GM23338 (cell line): Measurements from ENCODE around the gene TANGO2. TPM values are rescaled to one million over a fixed set of nuclear protein-coding genes. Genes with fewer than 3 reads are reported as not detected.

Experiments
- ATAC-seq: fragments of 200-7000 bp; cut with Tn5 transposase; 3 replicates; pipeline ENCODE4 v1.9.1; 2020
- DNase-seq: peaks from one replicate; pipeline ENCODE4 v3.0.0-alpha.2; 2015; ENCODE audit warnings: low spot score
- H2AFZ ChIP-seq: fragments of 200-600 bp; sonication (generic); 2 replicates; pipeline ENCODE4 v1.8.0; 2016; ENCODE audit warnings: antibody characterized with exemption, mild to moderate bottlenecking, moderate library complexity
- H3F3A ChIP-seq: fragments of 200-600 bp; sonication (generic); replicated peaks from 2 replicates; pipeline ENCODE4 v1.8.0; 2017; ENCODE audit warnings: antibody characterized with exemption, mixed run types, low read depth
- H3K27ac ChIP-seq: fragments of 200-600 bp; sonication (generic); 2 replicates; pipeline ENCODE4 v1.6.1; 2016; ENCODE audit warnings: low read depth
- H3K27me3 ChIP-seq: fragments of 200-600 bp; sonication (generic); 2 replicates; pipeline ENCODE4 v1.8.0; 2016; ENCODE audit warnings: mild to moderate bottlenecking, mixed run types, moderate library complexity; ENCODE audit not compliant: insufficient read depth
- H3K36me3 ChIP-seq: fragments of 200-600 bp; sonication (generic); 2 replicates; pipeline ENCODE4 v1.8.0; 2016; ENCODE audit warnings: mild to moderate bottlenecking; ENCODE audit not compliant: insufficient read depth
- H3K4me1 ChIP-seq: fragments of 200-600 bp; sonication (generic); 2 replicates; pipeline ENCODE4 v1.8.0; 2016; ENCODE audit warnings: mild to moderate bottlenecking, moderate library complexity; ENCODE audit not compliant: insufficient read depth
- H3K4me2 ChIP-seq: fragments of 200-600 bp; sonication (generic); 2 replicates; pipeline ENCODE4 v1.7.1; 2017; ENCODE audit warnings: mixed run types
- H3K4me3 ChIP-seq: fragments of 200-600 bp; sonication (generic); 2 replicates; pipeline ENCODE4 v1.6.1; 2016; ENCODE audit warnings: mixed run types
- H3K79me2 ChIP-seq: fragments of 200-600 bp; sonication (generic); replicated peaks from 2 replicates; pipeline ENCODE4 v1.8.0; 2017; ENCODE audit warnings: mild to moderate bottlenecking; ENCODE audit not compliant: insufficient read depth
- H3K9me2 ChIP-seq: fragments of 200-600 bp; sonication (generic); 2 replicates; pipeline ENCODE4 v1.8.0; 2017; ENCODE audit not compliant: insufficient read depth
- H4K20me1 ChIP-seq: fragments of 200-600 bp; sonication (generic); replicated peaks from 2 replicates; pipeline ENCODE4 v1.8.0; 2017; ENCODE audit warnings: mild to moderate bottlenecking; ENCODE audit not compliant: insufficient read depth
- H3K27ac Mint-ChIP-seq: 2 replicates; pipeline ENCODE4 v1.8.0; 2020; ENCODE audit warnings: inconsistent platforms, mild to moderate bottlenecking, moderate library complexity, mixed read lengths
- H3K27me3 Mint-ChIP-seq: 3 replicates; pipeline ENCODE4 v1.8.0; 2022; ENCODE audit warnings: low read depth, mild to moderate bottlenecking, moderate library complexity, mixed read lengths, inconsistent platforms; ENCODE audit not compliant: insufficient read depth, poor library complexity
- H3K36me3 Mint-ChIP-seq: 3 replicates; pipeline ENCODE4 v1.8.0; 2021; ENCODE audit warnings: low read depth, mild to moderate bottlenecking, inconsistent platforms, moderate library complexity, mixed read lengths
- H3K4me1 Mint-ChIP-seq: 3 replicates; pipeline ENCODE4 v1.8.0; 2020; ENCODE audit warnings: mild to moderate bottlenecking, inconsistent platforms, mixed read lengths
- H3K4me3 Mint-ChIP-seq: 3 replicates; pipeline ENCODE4 v1.8.0; 2021; ENCODE audit warnings: moderate library complexity, mild to moderate bottlenecking, inconsistent platforms, mixed read lengths
- H3K9me3 Mint-ChIP-seq: 3 replicates; pipeline ENCODE4 v1.8.0; 2020; ENCODE audit warnings: moderate library complexity, mild to moderate bottlenecking, inconsistent platforms, mixed read lengths
- EZH2 ChIP-seq: fragments of 200-600 bp; sonication (generic); IDR thresholded peaks from one replicate; pipeline ENCODE4 v1.8.0; 2017; ENCODE audit warnings: antibody characterized with exemption, mild to moderate bottlenecking, low read depth; ENCODE audit not compliant: unreplicated experiment
- JUNB ChIP-seq: IDR thresholded peaks from one replicate; pipeline ENCODE4 v1.6.1; 2016; ENCODE audit warnings: antibody characterized with exemption; ENCODE audit not compliant: unreplicated experiment
- POLR2AphosphoS5 ChIP-seq: IDR thresholded peaks from 2 replicates; pipeline ENCODE4 v1.6.1; 2016; ENCODE audit warnings: antibody characterized with exemption, low read depth
- ZNF462 ChIP-seq: fragments of 250-450 bp; sonication (Bioruptor Pico); IDR thresholded peaks from 2 replicates; pipeline ENCODE4 v1.5.0; 2020; ENCODE audit warnings: mild to moderate bottlenecking, moderate library complexity
- polyA plus RNA-seq: library from polyadenylated mRNA; unstranded; fragments of >200 nt; fragmentation: Nextera tagmentation; extraction: Ambion mirVana; gene quantifications from 2 replicates; pipeline ENCODE4 v1.2.1, GENCODE V29; 2016
- total RNA-seq: library from RNA; depleted of rRNA; stranded (reverse); fragments of >200 nt; shearing (Covaris generic); gene quantifications from 2 replicates; pipeline ENCODE4 v1.2.3, GENCODE V29; 2014

The TANGO2 gene
- total and polyA plus RNA-seq, 2 experiments from 2014 or later: 6.9 to 15.0 TPM

GRCh38 chr22:20011123-20011992 lies 9.6 kb upstream of the TANGO2 start:
- Mint-ChIP-seq H3K4me1 (peaks cover 9% of the 10 kb centered on the region; the same call in 2 of the 3 replicates), H3K27me3 (peaks cover 10% of the 10 kb centered on the region), H3K9me3 (no peaks in the 10 kb centered on the region), H3K36me3 (no peaks in the 10 kb centered on the region; the same call in 2 of the 3 replicates), H3K27ac (no peak overlapping the region), H3K4me3 (no peak overlapping the region)
- peaks cover 3% of the 10 kb centered on the region; the same call in 1 of the 2 replicates for H3K4me1 ChIP-seq
- H3K4me3 ChIP-seq: no peak overlapping the region
- H2AFZ ChIP-seq: no peak overlapping the region
- no peak overlapping the region for H3K27ac ChIP-seq
- H4K20me1 ChIP-seq: no peaks in the 10 kb centered on the region
- TF ChIP-seq JUNB (no peak), EZH2 (no peak), POLR2AphosphoS5 (no peak), ZNF462 (CRISPR knock-in tag) (no peak)
- no peak overlapping the region for H3K4me2 ChIP-seq
- ATAC-seq: no peak
- peaks cover 10% of the 10 kb centered on the region for H3K27me3 ChIP-seq
- no peaks in the 10 kb centered on the region for H3K79me2 ChIP-seq
- H3F3A ChIP-seq: no peaks in the 10 kb centered on the region; the same call in 1 of the 2 replicates
- DNase-seq: no peak
- H3K9me2 ChIP-seq: no peaks in the 10 kb centered on the region
- H3K36me3 ChIP-seq: no peaks in the 10 kb centered on the region
